Activated naive CD4-positive, alpha-beta T cell treated with anti-CD3 and anti-CD28 coated beads, Interleukin-2, amount 50 U/mL, for 24 hours (primary cell): Measurements from ENCODE around the gene CINP.

Experiments
- H3K27ac Mint-ChIP-seq: one replicate; pipeline ENCODE4 v1.8.0; 2021; ENCODE audit warnings: mild to moderate bottlenecking, mixed read lengths
- H3K27me3 Mint-ChIP-seq: one replicate; pipeline ENCODE4 v1.8.0; 2021; ENCODE audit warnings: mixed read lengths
- H3K36me3 Mint-ChIP-seq: one replicate; pipeline ENCODE4 v1.8.0; 2021; ENCODE audit warnings: mixed read lengths
- H3K4me1 Mint-ChIP-seq: one replicate; pipeline ENCODE4 v1.8.0; 2021; ENCODE audit warnings: mixed read lengths
- H3K4me3 Mint-ChIP-seq: one replicate; pipeline ENCODE4 v1.8.0; 2021; ENCODE audit warnings: mild to moderate bottlenecking, mixed read lengths
- H3K9me3 Mint-ChIP-seq: one replicate; pipeline ENCODE4 v1.8.0; 2021; ENCODE audit warnings: mixed read lengths

CINP gene

GRCh38 chr14:102362545-102363181 lies at the start of gene CINP, which contains the start of gene TECPR2:
CINP (minus strand) TSS chr14:102362890; CDS start chr14:102362851, 39 bp downstream.
TECPR2 (plus strand) TSS chr14:102362941; CDS start chr14:102376722, 13,781 bp downstream.
- no peaks in the 10 kb centered on the region for H3K9me3 Mint-ChIP-seq
- peak within 1 kb of the TSS; percentile 94 for H3K4me3 Mint-ChIP-seq
- H3K27ac Mint-ChIP-seq, result peak within 1 kb of the TSS; percentile 92
- H3K27me3 Mint-ChIP-seq, result no peaks in the 10 kb centered on the region
- H3K36me3 Mint-ChIP-seq, result peaks cover 7% of the 10 kb centered on the region
- peaks cover 33% of the 10 kb centered on the region for H3K4me1 Mint-ChIP-seq

GRCh38 chr14:102408724-102409123 lies 46.0 kb upstream of the CINP start:
- Mint-ChIP-seq H3K36me3 (peaks cover 17% of the 10 kb centered on the region), H3K27ac (no peak overlapping the region), H3K4me1 (peaks cover 7% of the 10 kb centered on the region), H3K9me3 (no peaks in the 10 kb centered on the region), H3K27me3 (no peaks in the 10 kb centered on the region), H3K4me3 (no peak overlapping the region)

- Mint-ChIP-seq H3K4me3 (no peak overlapping the region), H3K27me3 (no peaks in the 10 kb centered on the region), H3K27ac (no peak overlapping the region), H3K4me1 (peaks cover 7% of the 10 kb centered on the region), H3K9me3 (peaks cover 7% of the 10 kb centered on the region), H3K36me3 (peaks cover 30% of the 10 kb centered on the region)
Measured at GRCh38 chr14:102407258-102407657, 44.6 kb upstream of the CINP start.

- no peak overlapping the region for H3K4me3 Mint-ChIP-seq
- peaks cover 7% of the 10 kb centered on the region for H3K9me3 Mint-ChIP-seq
- H3K4me1 Mint-ChIP-seq, result no peaks in the 10 kb centered on the region
- H3K27me3 Mint-ChIP-seq, result no peaks in the 10 kb centered on the region
- H3K27ac Mint-ChIP-seq, result no peak overlapping the region
- H3K36me3 Mint-ChIP-seq, result peaks cover 29% of the 10 kb centered on the region
Measured at GRCh38 chr14:102403028-102403427, 40.3 kb upstream of the CINP start.

GRCh38 chr14:102396521-102396920 lies 33.8 kb upstream of the CINP start:
- no peak overlapping the region for H3K4me3 Mint-ChIP-seq
- peaks cover 15% of the 10 kb centered on the region for H3K36me3 Mint-ChIP-seq
- H3K9me3 Mint-ChIP-seq, result peaks cover 5% of the 10 kb centered on the region
- peaks cover 17% of the 10 kb centered on the region for H3K4me1 Mint-ChIP-seq
- H3K27me3 Mint-ChIP-seq, result no peaks in the 10 kb centered on the region
- H3K27ac Mint-ChIP-seq, result no peak overlapping the region

- H3K4me3 Mint-ChIP-seq, result peak overlapping the region; percentile 56
- no peaks in the 10 kb centered on the region for H3K27me3 Mint-ChIP-seq
- H3K9me3 Mint-ChIP-seq, result peaks cover 5% of the 10 kb centered on the region
- H3K4me1 Mint-ChIP-seq, result peaks cover 17% of the 10 kb centered on the region
- H3K27ac Mint-ChIP-seq, result peak overlapping the region; percentile 95
- H3K36me3 Mint-ChIP-seq, result peaks cover 14% of the 10 kb centered on the region
Measured at GRCh38 chr14:102394717-102395375, 32.2 kb upstream of the CINP start.

GRCh38 chr14:102392506-102392905 lies 29.8 kb upstream of the CINP start:
- H3K4me1 Mint-ChIP-seq, result peaks cover 17% of the 10 kb centered on the region
- no peak overlapping the region for H3K4me3 Mint-ChIP-seq
- H3K27me3 Mint-ChIP-seq, result no peaks in the 10 kb centered on the region
- peaks cover 8% of the 10 kb centered on the region for H3K36me3 Mint-ChIP-seq
- peaks cover 5% of the 10 kb centered on the region for H3K9me3 Mint-ChIP-seq
- no peak overlapping the region for H3K27ac Mint-ChIP-seq

GRCh38 chr14:102390064-102390855 lies 27.6 kb upstream of the CINP start:
- Mint-ChIP-seq H3K9me3 (peaks cover 5% of the 10 kb centered on the region), H3K4me3 (no peak overlapping the region)

GRCh38 chr14:102389246-102389645 lies 26.6 kb upstream of the CINP start:
- Mint-ChIP-seq H3K27me3 (no peaks in the 10 kb centered on the region), H3K27ac (no peak overlapping the region), H3K9me3 (peaks cover 5% of the 10 kb centered on the region), H3K4me3 (no peak overlapping the region), H3K4me1 (peaks cover 11% of the 10 kb centered on the region), H3K36me3 (peaks cover 5% of the 10 kb centered on the region)

More at GRCh38 chr14:102390064-102390855, 27.6 kb upstream of the CINP start:
- Mint-ChIP-seq H3K27me3 (no peaks in the 10 kb centered on the region), H3K36me3 (peaks cover 5% of the 10 kb centered on the region), H3K27ac (no peak overlapping the region), H3K4me1 (peaks cover 17% of the 10 kb centered on the region)

GRCh38 chr14:102387086-102387485 lies 24.4 kb upstream of the CINP start:
- Mint-ChIP-seq H3K27me3 (no peaks in the 10 kb centered on the region), H3K27ac (no peak overlapping the region), H3K4me1 (peaks cover 1% of the 10 kb centered on the region), H3K4me3 (no peak overlapping the region), H3K9me3 (peaks cover 1% of the 10 kb centered on the region), H3K36me3 (peaks cover 3% of the 10 kb centered on the region)

- Mint-ChIP-seq H3K27me3 (no peaks in the 10 kb centered on the region), H3K9me3 (no peaks in the 10 kb centered on the region), H3K4me1 (peaks cover 6% of the 10 kb centered on the region), H3K36me3 (peaks cover 10% of the 10 kb centered on the region), H3K27ac (no peak overlapping the region), H3K4me3 (no peak overlapping the region)
Measured at GRCh38 chr14:102378830-102379229, 16.1 kb upstream of the CINP start.

- Mint-ChIP-seq H3K9me3 (no peaks in the 10 kb centered on the region), H3K36me3 (peaks cover 10% of the 10 kb centered on the region), H3K4me1 (peaks cover 13% of the 10 kb centered on the region), H3K4me3 (no peak overlapping the region), H3K27me3 (no peaks in the 10 kb centered on the region), H3K27ac (no peak overlapping the region)
Measured at GRCh38 chr14:102377696-102378095, 15.0 kb upstream of the CINP start.

- peaks cover 5% of the 10 kb centered on the region for H3K36me3 Mint-ChIP-seq
- no peak overlapping the region for H3K4me3 Mint-ChIP-seq
- peaks cover 22% of the 10 kb centered on the region for H3K4me1 Mint-ChIP-seq
- no peaks in the 10 kb centered on the region for H3K9me3 Mint-ChIP-seq
- peak overlapping the region; percentile 74 for H3K27ac Mint-ChIP-seq
- no peaks in the 10 kb centered on the region for H3K27me3 Mint-ChIP-seq
Measured at GRCh38 chr14:102375119-102375518, 12.4 kb upstream of the CINP start.

GRCh38 chr14:102374264-102374663 lies 11.6 kb upstream of the CINP start:
- Mint-ChIP-seq H3K4me1 (peaks cover 23% of the 10 kb centered on the region), H3K36me3 (peaks cover 5% of the 10 kb centered on the region), H3K9me3 (no peaks in the 10 kb centered on the region), H3K27ac (no peak overlapping the region), H3K4me3 (no peak overlapping the region), H3K27me3 (no peaks in the 10 kb centered on the region)

- H3K9me3 Mint-ChIP-seq, result no peaks in the 10 kb centered on the region
- H3K4me1 Mint-ChIP-seq, result peaks cover 29% of the 10 kb centered on the region
- peaks cover 2% of the 10 kb centered on the region for H3K36me3 Mint-ChIP-seq
- no peak overlapping the region for H3K27ac Mint-ChIP-seq
- no peak overlapping the region for H3K4me3 Mint-ChIP-seq
- no peaks in the 10 kb centered on the region for H3K27me3 Mint-ChIP-seq
Measured at GRCh38 chr14:102373110-102373509, 10.4 kb upstream of the CINP start.

GRCh38 chr14:102371361-102371760 lies 8.7 kb upstream of the CINP start:
- no peaks in the 10 kb centered on the region for H3K9me3 Mint-ChIP-seq
- peaks cover 42% of the 10 kb centered on the region for H3K4me1 Mint-ChIP-seq
- no peak overlapping the region for H3K4me3 Mint-ChIP-seq
- no peaks in the 10 kb centered on the region for H3K27me3 Mint-ChIP-seq
- H3K36me3 Mint-ChIP-seq, result peaks cover 2% of the 10 kb centered on the region
- no peak overlapping the region for H3K27ac Mint-ChIP-seq
